NCI-H128 (cell line): ENCODE data around the gene EXD3.

Source experiments
- DNase-seq: peaks from one replicate; lab custom pipeline; 2025; ENCODE audit not compliant: unreplicated experiment; lab: John Stamatoyannopoulos, UW

Gene EXD3

GRCh38 chr9:137309368-137310188 lies 113.4 kb downstream of the EXD3 start:
- DNase-seq, result no peak

- DNase-seq, result no peak
Observed at GRCh38 chr9:137308057-137308619, 114.8 kb downstream of the EXD3 start.

GRCh38 chr9:137307255-137308056 lies 115.5 kb downstream of the EXD3 start:
- no peak for DNase-seq

GRCh38 chr9:137306850-137307254 lies 116.1 kb downstream of the EXD3 start:
- DNase-seq, result no peak

GRCh38 chr9:137306066-137306849 lies 116.7 kb downstream of the EXD3 start:
- DNase-seq, result no peak

GRCh38 chr9:137305798-137306065 lies 117.2 kb downstream of the EXD3 start:
- DNase-seq, result no peak

- DNase-seq, result peak; percentile 58
Observed at GRCh38 chr9:137305060-137305797, 117.7 kb downstream of the EXD3 start.

- DNase-seq, result no peak
Observed at GRCh38 chr9:137304383-137305059, 118.4 kb downstream of the EXD3 start.

- no peak for DNase-seq
Observed at GRCh38 chr9:137303893-137304382, 119.0 kb downstream of the EXD3 start.

GRCh38 chr9:137303151-137303892 lies 119.6 kb downstream of the EXD3 start:
- no peak for DNase-seq

GRCh38 chr9:137302449-137303150 lies 120.4 kb downstream of the EXD3 start:
- DNase-seq, result no peak

- DNase-seq, result peak; percentile 76
Observed at GRCh38 chr9:137302118-137302448, 120.9 kb downstream of the EXD3 start, which contains the start of gene NRARP. NRARP (minus strand) TSS chr9:137302271; CDS start chr9:137301928, 343 bp downstream.

GRCh38 chr9:137301081-137301947 lies 121.6 kb downstream of the EXD3 start:
- peak; percentile 18 for DNase-seq

GRCh38 chr9:137300567-137301080 lies 122.3 kb downstream of the EXD3 start:
- DNase-seq, result no peak

GRCh38 chr9:137299938-137300337 lies 123.0 kb downstream of the EXD3 start:
- DNase-seq, result peak; percentile 29

GRCh38 chr9:137299203-137299565 lies 123.8 kb downstream of the EXD3 start:
- no peak for DNase-seq

GRCh38 chr9:137298401-137299202 lies 124.4 kb downstream of the EXD3 start:
- no peak for DNase-seq
